HEK293 (cell line): ENCODE results near the gene LIMCH1.

Source experiments
- CTCF ChIA-PET: fragments of 350-600 bp; formaldehyde crosslinking; extraction: SDS; loops from one replicate; lab custom pipeline; 2021; ENCODE audit warnings: antibody characterized with exemption; lab: Yijun Ruan, JAX
- POLR2A ChIA-PET: fragments of 300-600 bp; formaldehyde crosslinking; extraction: SDS; loops from one replicate; lab custom pipeline; 2020; ENCODE audit warnings: antibody characterized with exemption, inconsistent platforms; lab: Yijun Ruan, JAX
- H3K27ac ChIP-seq: fragments of 200-500 bp; sonication (Bioruptor generic); 2 replicates; pipeline ENCODE4 v1.5.1; 2014; ENCODE audit warnings: low read depth, low read length, control low read depth, inconsistent platforms; ENCODE audit errors: extremely low read depth
- H3K36me3 ChIP-seq, 2 experiments: fragments of 200-500 bp in 1 of 2; sonication (Bioruptor generic) in 1 of 2; 1 replicate in 1 of 2; 2 replicates in 1 of 2; pipeline ENCODE4 v1.5.1; 2014 to 2017; ENCODE audit warnings: inconsistent platforms in 2 of 2, low read length in 2 of 2; ENCODE audit not compliant: control insufficient read depth in 2 of 2, insufficient read depth in 1 of 2
- H3K4me1 ChIP-seq: fragments of 200-500 bp; sonication (Bioruptor generic); 2 replicates; pipeline ENCODE4 v1.5.1; 2014; ENCODE audit warnings: mild to moderate bottlenecking, low read length, inconsistent platforms; ENCODE audit not compliant: control insufficient read depth, insufficient read depth
- H3K4me3 ChIP-seq: 2 replicates; pipeline ENCODE4 v1.5.1; 2011; ENCODE audit warnings: low read depth, mild to moderate bottlenecking, control low read depth, low read length, moderate library complexity
- H3K9me3 ChIP-seq: fragments of 200-500 bp; sonication (Bioruptor generic); 2 replicates; pipeline ENCODE4 v1.5.1; 2014; ENCODE audit warnings: low read depth, low read length, inconsistent platforms; ENCODE audit not compliant: control insufficient read depth, insufficient read depth
- AEBP2 ChIP-seq: fragments of 450-650 bp; formaldehyde crosslinking; IDR thresholded peaks from 2 replicates; pipeline ENCODE4 v1.5.1; 2016; ENCODE audit warnings: missing biosample characterization, missing genetic modification characterization, borderline replicate concordance
- KLF8 ChIP-seq: fragments of 450-650 bp; formaldehyde crosslinking; IDR thresholded peaks from 2 replicates; pipeline ENCODE4 v1.5.1; 2016; ENCODE audit warnings: missing biosample characterization, missing genetic modification characterization
- REST ChIP-seq: fragments of 450-650 bp; formaldehyde crosslinking; IDR thresholded peaks from 2 replicates; pipeline ENCODE4 v1.5.1; 2016; ENCODE audit warnings: missing biosample characterization, missing genetic modification characterization
- ZBTB10 ChIP-seq: fragments of 450-650 bp; formaldehyde crosslinking; IDR thresholded peaks from 2 replicates; pipeline ENCODE4 v1.5.1; 2016; ENCODE audit warnings: missing biosample characterization, missing genetic modification characterization
- ZBTB11 ChIP-seq: fragments of 450-650 bp; formaldehyde crosslinking; conservative IDR thresholded peaks from 2 replicates; pipeline ENCODE4 v1.5.1; 2016; ENCODE audit warnings: low read depth, missing biosample characterization, missing genetic modification characterization
- ZFHX2 ChIP-seq: fragments of 450-650 bp; formaldehyde crosslinking; conservative IDR thresholded peaks from 2 replicates; pipeline ENCODE4 v1.5.1; 2016; ENCODE audit warnings: missing biosample characterization, missing genetic modification characterization
- ZNF146 ChIP-seq: fragments of 450-650 bp; formaldehyde crosslinking; IDR thresholded peaks from 2 replicates; pipeline ENCODE4 v1.5.1; 2016; ENCODE audit warnings: missing biosample characterization, missing genetic modification characterization
- ZNF19 ChIP-seq: fragments of 450-650 bp; formaldehyde crosslinking; IDR thresholded peaks from 2 replicates; pipeline ENCODE4; 2016; ENCODE audit warnings: missing biosample characterization, missing genetic modification characterization, low read depth
- ZNF211 ChIP-seq: fragments of 450-650 bp; formaldehyde crosslinking; IDR thresholded peaks from 2 replicates; pipeline ENCODE4 v1.5.1; 2016; ENCODE audit warnings: low read depth, missing biosample characterization, missing genetic modification characterization
- ZNF350 ChIP-seq: fragments of 450-650 bp; formaldehyde crosslinking; IDR thresholded peaks from 2 replicates; pipeline ENCODE4 v1.5.0; 2017; ENCODE audit warnings: missing biosample characterization, mild to moderate bottlenecking, missing genetic modification characterization
- ZNF548 ChIP-seq: fragments of 450-650 bp; formaldehyde crosslinking; IDR thresholded peaks from 2 replicates; pipeline ENCODE4 v1.5.1; 2016; ENCODE audit warnings: missing biosample characterization, missing genetic modification characterization
- ZNF560 ChIP-seq: fragments of 450-650 bp; formaldehyde crosslinking; IDR thresholded peaks from 2 replicates; pipeline ENCODE4 v1.5.1; 2017; ENCODE audit warnings: missing biosample characterization, missing genetic modification characterization, borderline replicate concordance
- ZNF654 ChIP-seq: fragments of 450-650 bp; formaldehyde crosslinking; IDR thresholded peaks from 2 replicates; pipeline ENCODE4 v1.5.1; 2016; ENCODE audit warnings: low read depth, missing biosample characterization, missing genetic modification characterization
- ZNF670 ChIP-seq: fragments of 450-650 bp; formaldehyde crosslinking; IDR thresholded peaks from 2 replicates; pipeline ENCODE4 v1.5.1; 2016; ENCODE audit warnings: missing biosample characterization, missing genetic modification characterization, low read depth
- ZNF837 ChIP-seq: fragments of 450-650 bp; formaldehyde crosslinking; IDR thresholded peaks from 2 replicates; pipeline ENCODE4 v1.5.1; 2016; ENCODE audit warnings: missing biosample characterization, missing genetic modification characterization

Gene LIMCH1

GRCh38 chr4:41746440-41747229, 208.7 kb downstream of the LIMCH1 start (continued):
- TF ChIP-seq AEBP2: no peak

- H3K36me3 ChIP-seq: no peaks in the 10 kb centered on the region
- no peak for TF ChIP-seq ZBTB11 (tag by site-specific recombination)
- no peak for TF ChIP-seq ZNF670 (tag by site-specific recombination)
- TF ChIP-seq KLF8: no peak
- TF ChIP-seq ZNF146 (tag by site-specific recombination): no peak
- TF ChIP-seq ZNF350: no peak
- TF ChIP-seq ZNF837 (tag by site-specific recombination): no peak
- no peak for TF ChIP-seq ZNF211 (tag by site-specific recombination)
- TF ChIP-seq ZBTB10: no peak
- TF ChIP-seq ZFHX2 (tag by site-specific recombination): no peak
- TF ChIP-seq ZNF19: no peak
- no peak for TF ChIP-seq ZNF560
- no peak for TF ChIP-seq ZNF654 (tag by site-specific recombination)
- TF ChIP-seq ZNF548: no peak
- no peak for TF ChIP-seq REST (tag by site-specific recombination)
- no peak overlapping the region for H3K27ac ChIP-seq
- H3K9me3 ChIP-seq: no peaks in the 10 kb centered on the region
- no peaks in the 10 kb centered on the region for H3K4me1 ChIP-seq
- H3K4me3 ChIP-seq: no peak overlapping the region
- ChIA-PET POLR2A (no interaction called here), CTCF (interaction anchor here (1.1 kb wide), 1 partner anchor 9 kb away, joined by 3 read pairs; no protein-coding TSS in a partner anchor)
These were observed 209.5 kb downstream of the LIMCH1 start for GRCh38 chr4:41747230-41748055.
